Activated T-cell treated with anti-CD3 and anti-CD28 coated beads, Interleukin-2, amount 50 U/mL, for 72 hours (primary cell): Measurements from ENCODE around the gene PRDM16. TPM values are rescaled to one million over a fixed set of nuclear protein-coding genes. Genes with fewer than 3 reads are reported as not detected.
A peak's percentile ranks its signal among the peaks of the same experiment; 100 is the strongest.

Source experiments
- ATAC-seq, 2 donors: fragments of 150-1000 bp; cut with Tn5 transposase; replicated peaks in 1 of 2; 2 replicates each; pipeline ENCODE4 v1.10.0; 2021; ENCODE audit warnings: moderate library complexity in 2 of 2, mild to moderate bottlenecking in 1 of 2
- DNase-seq, 2 donors: peaks; one replicate each; pipeline ENCODE4 v3.0.0; 2021 to 2022; ENCODE audit warnings: mixed read lengths in 1 of 2
- H3K27ac Mint-ChIP-seq: one replicate; pipeline ENCODE4 v1.8.0; 2022; ENCODE audit warnings: mild to moderate bottlenecking, moderate library complexity, mixed read lengths
- H3K27me3 Mint-ChIP-seq: one replicate; pipeline ENCODE4 v1.8.0; 2022; ENCODE audit warnings: low read depth, mixed read lengths
- H3K36me3 Mint-ChIP-seq, 2 donors: one replicate each; pipeline ENCODE4 v1.8.0; 2022; ENCODE audit warnings: mixed read lengths in 2 of 2, mild to moderate bottlenecking in 1 of 2; ENCODE audit not compliant: insufficient read depth in 2 of 2
- H3K4me1 Mint-ChIP-seq: one replicate; pipeline ENCODE4 v1.8.0; 2022; ENCODE audit warnings: low read depth, mixed read lengths
- H3K4me3 Mint-ChIP-seq, 2 donors: one replicate each; pipeline ENCODE4 v1.8.0; 2022; ENCODE audit warnings: mild to moderate bottlenecking in 2 of 2, mixed read lengths in 2 of 2, moderate library complexity in 2 of 2
- H3K9me3 Mint-ChIP-seq, 2 donors: one replicate each; pipeline ENCODE4 v1.8.0; 2022; ENCODE audit warnings: mixed read lengths in 2 of 2
- total RNA-seq, 2 donors: library from RNA; stranded (reverse); gene quantifications; one replicate each; pipeline ENCODE4 v1.2.3, GENCODE V29; 2022

Gene PRDM16
- total RNA-seq, 2 donors from 2014 or later, result 0.77 to 1.7 TPM

DNA sequence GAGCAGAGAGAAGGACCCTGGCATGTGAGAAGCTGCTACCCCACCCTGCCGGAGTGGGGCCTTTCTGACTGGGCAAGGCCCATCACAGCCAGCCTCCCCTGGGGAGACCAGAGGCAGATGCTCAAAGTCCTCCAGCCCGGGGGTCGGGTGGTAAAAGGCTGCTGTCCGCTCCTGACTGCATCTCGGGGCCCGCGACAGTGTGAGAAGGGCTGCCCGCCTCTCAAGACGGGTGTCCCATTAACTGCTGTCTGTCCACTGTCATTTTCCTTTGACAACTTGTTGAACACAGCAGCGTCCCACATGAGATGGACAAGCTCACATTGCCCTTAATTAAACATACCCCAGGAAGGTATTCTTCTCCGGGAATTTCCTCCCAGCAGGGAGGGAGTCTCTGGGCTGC is 294.0 kb downstream of the PRDM16 start:
- DNase-seq (no peak), ATAC-seq (no peak)
- Mint-ChIP-seq H3K9me3 (no peaks in the 10 kb centered on the region), H3K4me1 (no peaks in the 10 kb centered on the region), H3K36me3 (no peaks in the 10 kb centered on the region), H3K27me3 (no peaks in the 10 kb centered on the region), H3K4me3 (no peak overlapping the region), H3K27ac (no peak overlapping the region)

DNA sequence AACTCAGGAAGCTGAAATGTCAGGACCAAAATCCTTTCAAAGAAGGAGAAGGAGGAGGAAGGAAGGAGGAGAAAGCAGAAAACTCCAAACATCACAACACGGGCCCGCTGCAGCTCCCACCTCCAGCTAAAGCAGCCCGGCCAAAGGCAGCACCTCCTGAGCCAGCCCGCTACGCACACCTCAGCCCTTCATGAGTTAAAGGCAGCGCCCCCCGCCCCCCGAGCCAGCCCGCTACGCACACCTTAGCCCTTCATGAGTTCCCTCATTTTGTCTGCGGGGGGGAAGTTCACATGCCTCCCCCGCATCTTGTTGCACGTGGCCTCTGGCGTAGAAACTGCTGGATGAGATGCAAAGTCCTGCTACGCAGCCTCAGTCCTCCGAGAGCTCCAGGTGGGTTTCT is 294.8 kb downstream of the PRDM16 start:
- ATAC-seq, result no peak

GRCh38 chr1:3364551-3364950 is 295.5 kb downstream of the PRDM16 start:
- Mint-ChIP-seq H3K4me3 (no peak overlapping the region), H3K27ac (no peak overlapping the region), H3K9me3 (no peaks in the 10 kb centered on the region), H3K36me3 (no peaks in the 10 kb centered on the region), H3K27me3 (no peaks in the 10 kb centered on the region), H3K4me1 (no peaks in the 10 kb centered on the region)
- DNase-seq, result no peak
- ATAC-seq, result no peak

More for the DNA sequence above, 294.8 kb downstream of the PRDM16 start:
- Mint-ChIP-seq H3K27me3 (no peaks in the 10 kb centered on the region), H3K36me3 (no peaks in the 10 kb centered on the region), H3K27ac (no peak overlapping the region), H3K9me3 (no peaks in the 10 kb centered on the region), H3K4me3 (no peak overlapping the region), H3K4me1 (no peaks in the 10 kb centered on the region)
- no peak for DNase-seq

- H3K4me1 Mint-ChIP-seq, result no peaks in the 10 kb centered on the region
- H3K27ac Mint-ChIP-seq, result no peak overlapping the region
- DNase-seq, result no peak
- no peaks in the 10 kb centered on the region for H3K9me3 Mint-ChIP-seq
- no peak overlapping the region for H3K4me3 Mint-ChIP-seq
- no peaks in the 10 kb centered on the region for H3K27me3 Mint-ChIP-seq
- ATAC-seq, result no peak
- H3K36me3 Mint-ChIP-seq, result no peaks in the 10 kb centered on the region
These were observed 296.0 kb downstream of the PRDM16 start for GRCh38 chr1:3364983-3365382.

DNA sequence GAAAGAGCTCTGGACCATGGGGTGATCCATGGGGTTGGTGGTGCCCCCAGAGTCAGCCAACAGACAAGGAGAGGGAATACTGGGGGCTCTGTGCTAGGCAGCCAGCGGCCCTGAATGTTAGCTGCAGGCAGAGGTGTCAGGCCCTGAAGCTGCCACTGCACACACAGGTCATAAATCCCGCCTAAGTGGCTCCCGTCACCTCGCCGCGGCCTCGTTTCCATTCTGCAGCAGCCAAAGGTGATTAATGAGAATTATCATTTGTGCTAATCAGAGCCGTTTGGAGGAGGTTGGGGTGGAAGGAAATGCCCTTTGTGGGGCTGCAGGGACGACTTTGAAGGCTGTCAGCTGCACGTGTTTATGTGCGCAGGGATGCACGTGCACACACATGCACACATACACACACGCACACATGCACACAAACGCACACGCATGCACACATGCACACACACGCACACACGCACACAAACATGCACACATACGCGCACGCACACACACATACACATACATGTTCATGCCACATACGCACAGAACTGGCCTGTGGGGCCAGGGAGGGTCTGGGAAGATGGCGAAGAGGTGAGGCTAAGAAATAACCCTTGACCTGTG is 296.6 kb downstream of the PRDM16 start:
- ATAC-seq (no peak), DNase-seq (no peak)
- H3K9me3 Mint-ChIP-seq, result peaks cover 0 to under 1% of the 10 kb centered on the region in 2 donors
- H3K36me3 Mint-ChIP-seq, result no peaks in the 10 kb centered on the region
- H3K27me3 Mint-ChIP-seq, result no peaks in the 10 kb centered on the region
- H3K27ac Mint-ChIP-seq, result no peak overlapping the region
- no peaks in the 10 kb centered on the region for H3K4me1 Mint-ChIP-seq
- no peak overlapping the region for H3K4me3 Mint-ChIP-seq

DNA sequence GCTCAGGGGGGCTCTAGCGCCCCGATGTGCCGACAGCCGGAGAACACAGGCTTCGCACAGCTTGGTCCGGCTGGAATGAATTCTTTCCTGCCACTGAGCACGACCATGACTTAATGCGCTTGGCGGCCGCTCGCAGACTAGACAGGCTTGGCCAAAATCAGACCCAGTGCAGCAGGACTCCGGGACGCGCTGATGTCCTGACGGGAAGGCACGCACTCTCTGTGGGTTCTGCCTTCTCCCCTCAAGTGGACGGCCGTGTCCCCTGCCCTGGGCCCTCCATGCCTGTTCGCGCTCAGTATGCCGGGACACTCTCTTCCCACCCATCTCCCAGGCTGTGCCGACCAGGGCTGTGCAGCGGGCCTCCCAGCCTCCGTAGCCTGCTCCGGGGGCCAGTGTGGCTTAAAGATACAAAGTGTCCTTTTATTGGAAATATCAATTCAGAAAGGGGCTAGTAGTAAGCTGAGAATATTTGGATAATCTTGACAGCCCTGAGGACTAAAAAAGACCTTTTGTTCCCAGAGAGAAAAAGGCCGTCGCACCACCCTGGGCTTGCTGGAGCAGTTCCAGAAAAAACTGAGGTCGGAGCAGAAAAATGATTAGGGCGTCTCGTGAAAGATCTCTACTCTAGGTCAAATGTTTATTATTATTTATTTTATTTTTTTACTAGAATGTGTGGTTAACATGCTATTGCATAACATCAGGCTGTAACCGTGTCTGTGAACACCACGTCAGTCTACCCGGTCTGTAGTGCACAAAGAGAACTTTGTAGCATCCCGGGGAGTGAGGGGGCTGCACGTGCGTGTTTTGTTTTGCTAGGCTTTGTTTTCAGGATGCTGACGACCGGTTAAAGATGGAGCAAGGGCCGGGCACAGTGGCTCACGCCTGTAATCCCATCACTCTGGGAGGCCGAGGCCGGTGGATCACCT is 297.4 kb downstream of the PRDM16 start:
- H3K27ac Mint-ChIP-seq, result no peak overlapping the region
- H3K9me3 Mint-ChIP-seq, result peaks cover 2 to 7% of the 10 kb centered on the region in 2 donors
- DNase-seq (no peak), ATAC-seq (no peak)
- no peak overlapping the region for H3K4me3 Mint-ChIP-seq
- H3K4me1 Mint-ChIP-seq, result no peaks in the 10 kb centered on the region
- no peaks in the 10 kb centered on the region for H3K36me3 Mint-ChIP-seq
- peaks cover 7% of the 10 kb centered on the region for H3K27me3 Mint-ChIP-seq

DNA sequence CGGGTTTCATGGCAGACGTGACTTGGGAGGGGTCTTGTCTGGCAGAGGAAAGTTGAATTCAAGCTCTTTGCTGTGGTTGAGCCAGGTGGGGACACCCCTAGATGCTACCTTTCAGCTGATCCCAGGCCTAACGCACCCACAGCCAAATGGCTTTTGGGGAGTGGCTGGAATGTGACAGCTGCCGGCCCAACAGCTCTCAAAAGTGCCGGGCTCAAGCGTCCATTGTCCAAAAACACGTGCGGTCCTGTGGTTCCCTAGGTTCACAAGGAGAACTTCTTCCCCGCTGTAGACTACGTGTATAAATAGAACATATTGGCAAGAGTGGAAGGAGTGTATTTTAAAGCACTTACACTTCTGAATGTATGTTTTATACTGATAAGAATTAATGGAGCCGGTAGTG is 298.4 kb downstream of the PRDM16 start:
- Mint-ChIP-seq H3K4me1 (peaks cover 2% of the 10 kb centered on the region), H3K36me3 (no peaks in the 10 kb centered on the region), H3K27me3 (peaks cover 8% of the 10 kb centered on the region), H3K9me3 (peaks cover 2 to 7% of the 10 kb centered on the region in 2 donors), H3K27ac (no peak overlapping the region), H3K4me3 (no peak overlapping the region)
- DNase-seq (no peak), ATAC-seq (no peak)

- H3K27me3 Mint-ChIP-seq, result peaks cover 8% of the 10 kb centered on the region
- ATAC-seq, result no peak
- H3K36me3 Mint-ChIP-seq, result no peaks in the 10 kb centered on the region
- peaks cover 7% of the 10 kb centered on the region for H3K4me1 Mint-ChIP-seq
- H3K9me3 Mint-ChIP-seq, result peaks cover 2 to 7% of the 10 kb centered on the region in 2 donors
- H3K27ac Mint-ChIP-seq, result no peak overlapping the region
- no peak for DNase-seq
- H3K4me3 Mint-ChIP-seq, result no peak overlapping the region
These were observed 299.1 kb downstream of the PRDM16 start for GRCh38 chr1:3368059-3368458.

DNA sequence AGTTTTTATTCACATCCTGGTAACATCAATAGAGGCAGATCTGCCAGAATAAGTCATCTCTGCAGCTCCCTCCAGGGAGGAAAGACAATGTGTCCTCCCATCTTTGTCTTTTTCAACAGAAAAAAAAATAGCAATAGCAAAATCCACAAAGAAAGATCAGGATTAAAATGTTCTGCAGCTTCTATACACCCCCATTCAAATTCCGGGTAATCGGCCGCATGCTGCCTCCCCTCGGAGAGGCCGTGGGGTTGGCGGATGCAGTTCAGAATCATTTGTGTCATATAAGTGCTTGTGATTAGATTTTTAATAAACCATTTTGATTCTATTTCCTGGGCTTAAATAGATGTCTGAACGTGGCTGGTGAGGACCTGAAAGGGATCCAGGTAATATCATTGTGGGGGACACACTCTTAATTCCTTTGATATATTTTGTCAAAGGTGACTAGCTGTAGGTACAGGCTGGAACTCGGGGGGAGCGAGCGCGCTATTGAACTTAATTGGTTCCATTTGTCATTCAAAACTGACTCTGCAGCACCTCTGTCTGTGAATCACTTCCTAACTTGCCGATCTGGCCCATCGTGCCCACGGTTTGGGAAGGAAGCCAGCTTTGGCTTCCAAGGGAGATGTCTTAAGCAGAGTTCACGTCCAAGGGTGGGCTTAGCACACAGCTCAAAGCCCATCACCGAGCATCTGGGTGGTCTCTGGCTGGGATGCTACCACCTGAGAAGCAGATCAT is 299.9 kb downstream of the PRDM16 start:
- no peak for ATAC-seq
- no peaks in the 10 kb centered on the region for H3K36me3 Mint-ChIP-seq

DNA sequence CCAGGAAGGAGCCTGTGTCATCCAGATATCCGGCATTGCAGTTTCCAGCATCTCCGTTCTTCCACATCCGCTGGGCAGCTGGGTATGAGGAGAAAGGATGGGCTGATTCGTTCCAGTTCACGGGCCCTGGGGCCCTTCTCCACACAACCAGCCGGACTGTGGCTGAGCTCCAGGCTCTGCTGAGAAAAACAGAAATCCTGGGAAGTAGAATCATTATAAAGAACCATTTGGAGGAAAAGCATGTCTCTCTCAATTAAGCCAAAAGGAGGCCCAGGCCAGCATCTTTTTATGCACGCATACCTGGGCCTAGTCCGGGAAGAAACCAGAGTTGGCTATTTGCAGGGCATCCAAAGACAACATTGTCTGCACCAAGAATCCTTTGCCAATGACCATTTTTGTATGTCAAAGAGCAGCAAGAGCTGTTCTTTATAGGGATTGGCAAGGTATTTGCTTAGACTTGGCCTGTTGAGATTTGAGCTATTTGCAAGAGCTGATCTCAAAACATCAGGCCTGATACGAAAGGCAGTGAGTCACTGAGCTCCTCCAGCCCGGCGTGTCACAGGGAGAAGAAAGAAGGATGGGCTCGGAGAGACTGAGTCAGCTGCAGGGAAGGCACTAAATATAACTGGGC is 300.6 kb downstream of the PRDM16 start:
- H3K9me3 Mint-ChIP-seq, result peaks cover 2 to 7% of the 10 kb centered on the region in 2 donors
- ATAC-seq (no peak), DNase-seq (no peak)
- H3K27me3 Mint-ChIP-seq, result peaks cover 8% of the 10 kb centered on the region
- H3K36me3 Mint-ChIP-seq, result no peaks in the 10 kb centered on the region
- H3K4me3 Mint-ChIP-seq, result no peak overlapping the region
- H3K4me1 Mint-ChIP-seq, result peaks cover 7% of the 10 kb centered on the region
- H3K27ac Mint-ChIP-seq, result no peak overlapping the region

More for the DNA sequence above, 299.9 kb downstream of the PRDM16 start:
- Mint-ChIP-seq H3K27me3 (peaks cover 8% of the 10 kb centered on the region), H3K27ac (no peak overlapping the region), H3K4me1 (peaks cover 7% of the 10 kb centered on the region), H3K4me3 (no peak overlapping the region), H3K9me3 (peaks cover 2 to 7% of the 10 kb centered on the region in 2 donors)
- DNase-seq, result no peak

DNA sequence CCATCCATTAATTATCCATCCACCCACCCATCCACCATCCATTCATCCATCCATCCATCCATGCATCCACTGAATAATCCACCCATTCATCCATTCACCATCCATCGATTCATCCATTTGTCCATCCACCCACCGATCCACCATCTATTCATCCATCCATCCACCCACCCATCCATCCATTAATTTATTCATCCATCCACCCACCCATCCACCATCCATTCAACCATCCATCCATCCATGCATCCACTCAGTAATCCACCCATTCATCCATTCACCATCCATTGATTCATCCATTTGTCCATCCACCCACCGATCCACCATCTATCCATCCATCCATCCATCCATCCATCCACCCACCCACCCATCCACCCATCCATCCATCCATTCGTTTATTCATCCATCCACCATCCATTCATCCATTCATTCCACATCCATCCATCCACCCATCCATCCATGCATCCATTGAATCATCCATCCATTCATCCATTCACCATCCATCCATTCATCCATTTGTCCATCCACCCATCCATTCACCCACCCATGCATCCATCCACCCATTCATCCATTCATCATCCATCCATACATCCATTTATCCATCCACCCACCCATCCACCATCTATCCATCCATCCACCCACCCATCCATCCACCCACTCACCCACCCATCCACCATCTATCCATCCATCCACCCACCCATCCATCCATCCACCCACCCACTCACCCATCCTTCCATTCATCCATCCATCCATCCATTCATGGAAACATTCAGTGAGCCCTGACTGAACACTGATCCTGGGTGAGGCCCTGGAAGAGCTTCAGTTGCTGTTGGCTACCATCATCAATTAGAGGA is 302.1 kb downstream of the PRDM16 start:
- Mint-ChIP-seq H3K36me3 (no peaks in the 10 kb centered on the region), H3K27me3 (peaks cover 16% of the 10 kb centered on the region), H3K27ac (no peak overlapping the region), H3K4me1 (peaks cover 7% of the 10 kb centered on the region), H3K4me3 (no peak overlapping the region), H3K9me3 (peaks cover 2 to 7% of the 10 kb centered on the region in 2 donors)
- ATAC-seq (no peak), DNase-seq (no peak)

DNA sequence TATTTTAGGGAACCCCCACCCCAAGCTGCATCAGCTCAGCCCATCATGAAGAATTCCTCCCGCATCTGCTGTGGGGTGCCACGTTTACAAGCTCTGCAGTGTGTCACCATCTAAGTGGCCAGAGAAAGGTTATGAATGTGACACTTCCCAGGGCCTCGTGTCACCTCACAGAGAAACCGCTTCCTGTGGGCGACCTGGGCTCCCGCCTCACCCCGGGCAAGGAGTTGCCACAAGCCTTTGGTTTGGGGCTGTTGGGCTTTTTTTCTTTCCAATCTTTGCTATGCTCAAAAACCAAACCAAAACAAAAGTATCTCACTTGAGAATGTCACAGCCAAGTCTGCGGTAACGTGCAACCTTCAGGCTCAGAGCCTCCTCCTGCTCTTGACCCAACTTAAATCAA is 303.3 kb downstream of the PRDM16 start:
- DNase-seq (peak; percentile 46), ATAC-seq (peak; percentile 79 to 80)
- H3K27ac Mint-ChIP-seq, result no peak overlapping the region

More for the DNA sequence above, 303.3 kb downstream of the PRDM16 start:
- H3K36me3 Mint-ChIP-seq, result no peaks in the 10 kb centered on the region
- H3K27me3 Mint-ChIP-seq, result peaks cover 22% of the 10 kb centered on the region
- H3K9me3 Mint-ChIP-seq, result peaks cover 2 to 7% of the 10 kb centered on the region in 2 donors
- peaks cover 7% of the 10 kb centered on the region for H3K4me1 Mint-ChIP-seq
- H3K4me3 Mint-ChIP-seq, result no peak overlapping the region
